H1 (cell line): ENCODE measurements around the gene VPS13D. TPM values are rescaled to one million over a fixed set of nuclear protein-coding genes. Genes with fewer than 3 reads are reported as not detected.

ENCODE experiments used
- CTCF ChIA-PET: fragments of 300-600 bp; sonication (Branson Sonifier 250); formaldehyde crosslinking; loops from one replicate; lab custom pipeline; 2021; ENCODE audit not compliant: partially characterized antibody; lab: Charles Lee
- POLR2A ChIA-PET: fragments of 300-600 bp; sonication (Branson Sonifier 250); formaldehyde crosslinking; loops from one replicate; lab custom pipeline; 2021; ENCODE audit warnings: inconsistent platforms; ENCODE audit not compliant: partially characterized antibody; lab: Charles Lee
- DNase-seq, 2 experiments: peaks; one replicate each; pipeline versions ENCODE4 v3.0.0 to v3.0.0-alpha.2; 2010 to 2022; ENCODE audit warnings: low spot score in 2 of 2, low read depth in 1 of 2, mixed read lengths in 1 of 2
- FAIRE-seq: peaks from 2 replicates; lab custom pipeline; 2011; peaks lifted over from hg19 to GRCh38; lab: Jason Lieb, UNC
- H2AFZ ChIP-seq: 2 replicates; pipeline ENCODE4 v1.8.1; 2012; ENCODE audit warnings: low read length, inconsistent platforms
- H2AK5ac ChIP-seq: 2 replicates; pipeline ENCODE4 v1.6.1; 2013; ENCODE audit warnings: low read depth, low read length
- H2BK120ac ChIP-seq: replicated peaks from 2 replicates; pipeline ENCODE3; 2013; ENCODE audit warnings: low read depth, low read length, inconsistent platforms
- H2BK12ac ChIP-seq: 2 replicates; pipeline ENCODE4 v1.6.1; 2013; ENCODE audit warnings: low read depth, low read length
- H2BK15ac ChIP-seq: 2 replicates; pipeline ENCODE4 v1.6.1; 2013; ENCODE audit warnings: low read length
- H2BK20ac ChIP-seq: 2 replicates; pipeline ENCODE4 v1.6.1; 2013; ENCODE audit warnings: low read length
- H2BK5ac ChIP-seq: 2 replicates; pipeline ENCODE4 v1.6.1; 2013; ENCODE audit warnings: low read depth, low read length
- H3K14ac ChIP-seq: 2 replicates; pipeline ENCODE4 v1.6.1; 2013; ENCODE audit warnings: inconsistent platforms; ENCODE audit not compliant: insufficient read length
- H3K18ac ChIP-seq: 2 replicates; pipeline ENCODE4 v1.6.1; 2013; ENCODE audit warnings: low read length; ENCODE audit errors: extremely low read depth
- H3K23ac ChIP-seq: 2 replicates; pipeline ENCODE4 v1.6.1; 2013; ENCODE audit warnings: inconsistent platforms; ENCODE audit not compliant: insufficient read length
- H3K23me2 ChIP-seq: 2 replicates; pipeline ENCODE4 v1.6.1; 2013; ENCODE audit warnings: low read depth, low read length
- H3K27ac ChIP-seq: 2 replicates; pipeline ENCODE4 v1.6.1; 2011; ENCODE audit warnings: low read depth, low read length, inconsistent platforms
- H3K27me3 ChIP-seq, 4 experiments: replicated peaks in 1 of 4; 1 replicate in 1 of 4; 2 replicates in 3 of 4; pipeline versions ENCODE4 v1.6.1 to v1.8.1; 2011 to 2013; ENCODE audit warnings: low read length in 3 of 4, mild to moderate bottlenecking in 3 of 4, inconsistent platforms in 2 of 4, mixed read lengths in 2 of 4, moderate library complexity in 1 of 4; ENCODE audit not compliant: control insufficient read depth in 3 of 4, insufficient read depth in 3 of 4; ENCODE audit errors: extremely low read depth in 1 of 4
- H3K36me3 ChIP-seq, 4 experiments: 2 replicates each; pipeline versions ENCODE4 v1.6.1 to v1.8.1; 2011 to 2013; ENCODE audit warnings: mild to moderate bottlenecking in 4 of 4, low read length in 3 of 4, moderate library complexity in 2 of 4, control low read depth in 1 of 4, inconsistent platforms in 1 of 4; ENCODE audit not compliant: insufficient read depth in 4 of 4, control insufficient read depth in 2 of 4
- H3K4ac ChIP-seq: replicated peaks from 2 replicates; pipeline ENCODE3; 2013; ENCODE audit warnings: low read length, low read depth, mixed read lengths, inconsistent platforms; ENCODE audit not compliant: insufficient read length
- H3K4me1 ChIP-seq, 4 experiments: replicated peaks in 1 of 4; 1 replicate in 1 of 4; 2 replicates in 3 of 4; pipeline versions ENCODE4 v1.6.1 to v1.8.1; 2011 to 2013; ENCODE audit warnings: low read length in 3 of 4, inconsistent platforms in 2 of 4, mixed read lengths in 1 of 4; ENCODE audit not compliant: insufficient read depth in 4 of 4, control insufficient read depth in 3 of 4
- H3K4me2 ChIP-seq, 2 experiments: 2 replicates each; pipeline versions ENCODE4 v1.6.1 to v1.8.1; 2011 to 2013; ENCODE audit warnings: low read depth in 2 of 2, low read length in 2 of 2, control low read depth in 1 of 2, inconsistent platforms in 1 of 2, mild to moderate bottlenecking in 1 of 2; ENCODE audit not compliant: insufficient read depth in 1 of 2
- H3K4me3 ChIP-seq, 4 experiments: fragments of 200-600, 300-600 bp in 1 of 4; sonication (generic), shearing (Covaris generic), sonication (Bioruptor Twin) in 1 of 4; 2 replicates each; pipeline versions ENCODE4 v1.5.1 to v1.8.1; 2011 to 2016; ENCODE audit warnings: low read length in 4 of 4, low read depth in 3 of 4, control low read depth in 2 of 4, inconsistent platforms in 2 of 4, mild to moderate bottlenecking in 2 of 4, mixed read lengths in 1 of 4, moderate library complexity in 1 of 4; ENCODE audit not compliant: insufficient read depth in 2 of 4; ENCODE audit errors: extremely low read depth in 1 of 4
- H3K56ac ChIP-seq: replicated peaks from 2 replicates; pipeline ENCODE3; 2013; ENCODE audit warnings: low read depth, mild to moderate bottlenecking, mixed read lengths, low read length, inconsistent platforms; ENCODE audit not compliant: insufficient read length
- H3K79me1 ChIP-seq: 2 replicates; pipeline ENCODE4 v1.6.1; 2013; ENCODE audit warnings: low read depth, low read length, control low read depth
- H3K79me2 ChIP-seq, 2 experiments: 2 replicates each; pipeline versions ENCODE4 v1.6.1 to v1.8.1; 2012 to 2013; ENCODE audit warnings: low read length in 2 of 2, mild to moderate bottlenecking in 2 of 2, inconsistent platforms in 1 of 2; ENCODE audit not compliant: insufficient read depth in 2 of 2, control insufficient read depth in 1 of 2
- H3K9ac ChIP-seq, 4 experiments: replicated peaks in 1 of 4; 1 replicate in 1 of 4; 2 replicates in 3 of 4; pipeline versions ENCODE4 v1.6.1 to v1.8.1; 2011 to 2013; ENCODE audit warnings: low read depth in 3 of 4, low read length in 3 of 4, control low read depth in 2 of 4, mild to moderate bottlenecking in 2 of 4, moderate library complexity in 2 of 4, inconsistent platforms in 1 of 4; ENCODE audit errors: extremely low read depth in 1 of 4
- H3K9me3 ChIP-seq, 2 experiments: 2 replicates each; pipeline versions ENCODE4 v1.6.1 to v1.8.1; 2012 to 2013; ENCODE audit warnings: mild to moderate bottlenecking in 2 of 2, moderate library complexity in 2 of 2, control low read depth in 1 of 2, inconsistent platforms in 1 of 2, low read depth in 1 of 2, low read length in 1 of 2, mixed read lengths in 1 of 2; ENCODE audit not compliant: insufficient read depth in 2 of 2
- H4K20me1 ChIP-seq, 2 experiments: replicated peaks in 1 of 2; 2 replicates each; pipeline versions ENCODE3 to v1.8.1; 2011 to 2013; ENCODE audit warnings: inconsistent platforms in 2 of 2, low read length in 2 of 2, mild to moderate bottlenecking in 1 of 2; ENCODE audit not compliant: insufficient read depth in 2 of 2, control insufficient read depth in 1 of 2
- H4K5ac ChIP-seq: 2 replicates; pipeline ENCODE4 v1.6.1; 2013; ENCODE audit warnings: low read length, low read depth, mixed read lengths, inconsistent platforms; ENCODE audit not compliant: insufficient read length
- H4K8ac ChIP-seq: 2 replicates; pipeline ENCODE4 v1.8.0; 2013; ENCODE audit warnings: mild to moderate bottlenecking, moderate library complexity, low read length, inconsistent platforms; ENCODE audit not compliant: insufficient read depth; ENCODE audit errors: extremely low read depth
- H4K91ac ChIP-seq: replicated peaks from 2 replicates; pipeline ENCODE3; 2013; ENCODE audit warnings: low read length, mixed read lengths, inconsistent platforms; ENCODE audit not compliant: insufficient read length
- CHD2 ChIP-seq: IDR thresholded peaks from 2 replicates; pipeline ENCODE4 v1.6.1; 2012; ENCODE audit warnings: low read length, improper control_type of control experiment
- GABPA ChIP-seq: IDR thresholded peaks from 2 replicates; pipeline ENCODE4 v1.6.1; 2011; ENCODE audit warnings: mild to moderate bottlenecking, low read length, moderate library complexity, borderline replicate concordance; ENCODE audit not compliant: insufficient read depth
- KDM1A ChIP-seq: fragments of 200-600, 300-600 bp; sonication (generic); IDR thresholded peaks from 2 replicates; pipeline ENCODE4 v1.7.1; 2016; ENCODE audit warnings: mild to moderate bottlenecking, low read length, borderline replicate concordance
- KDM5A ChIP-seq: fragments of 200-600 bp; IDR thresholded peaks from 2 replicates; pipeline ENCODE4 v1.7.1; 2012; ENCODE audit warnings: mild to moderate bottlenecking, low read length, inconsistent platforms, mixed read lengths
- PHF8 ChIP-seq: fragments of 200-600 bp; sonication (generic); conservative IDR thresholded peaks from 2 replicates; pipeline ENCODE4 v1.7.1; 2012; ENCODE audit warnings: low read depth, mild to moderate bottlenecking, inconsistent platforms, low read length, moderate library complexity
- YY1 ChIP-seq: IDR thresholded peaks from 2 replicates; pipeline ENCODE4 v1.6.1; 2011; ENCODE audit warnings: low read depth, mild to moderate bottlenecking, low read length
- WGBS, 2 experiments: shearing (Covaris generic) in 1 of 2; methylation state at CpG; one replicate each; pipeline versions ENCODE4 v1.1.6 to v1.1.7; 2013 to 2015; ENCODE audit warnings: low lambda C conversion rate in 2 of 2, mixed read lengths in 2 of 2, inconsistent platforms in 1 of 2, low coverage in 1 of 2, missing lambda C conversion rate in 1 of 2; ENCODE audit not compliant: insufficient replicate concordance in 2 of 2, insufficient coverage in 1 of 2, insufficient read length in 1 of 2; ENCODE audit errors: extremely low coverage in 1 of 2, missing lambda C conversion rate in 1 of 2; 5-methylcytosine and 5-hydroxymethylcytosine counted together
- polyA plus RNA-seq, 7 experiments: library from polyadenylated mRNA; depleted of rRNA in 3 of 7; stranded (reverse) in 5 of 7; unstranded in 2 of 7; fragments of >200 nt in 5 of 7; fragments of 200-250 nt in 2 of 7; gene quantifications; 1 replicate in 5 of 7; 2 replicates in 1 of 7; 4 replicates in 1 of 7; pipeline versions ENCODE4 v1.2.1 to v1.2.3, GENCODE V29; 2011 to 2013; ENCODE audit warnings: missing spikeins in 2 of 7, mixed read lengths in 2 of 7
- total RNA-seq: library from RNA; stranded (reverse); fragmentation: NEBNext Ultra II Directional; extraction: Animal tissue kit (Norgen Biotek cat#: 25700); gene quantifications from 2 replicates; pipeline ENCODE4 v1.2.1, GENCODE V29; 2021
- TF ChIP-seq, protein P1 (sequence below): IDR thresholded peaks from 2 replicates; pipeline ENCODE4 v1.6.1; 2012; ENCODE audit warnings: low read length, inconsistent platforms

The VPS13D gene
- total and polyA plus RNA-seq, 2 of the 8 experiments (the other 6 are each of a cell fraction or from before 2014, with no cell fraction given) = 10.9 to 31.2 TPM

DNA sequence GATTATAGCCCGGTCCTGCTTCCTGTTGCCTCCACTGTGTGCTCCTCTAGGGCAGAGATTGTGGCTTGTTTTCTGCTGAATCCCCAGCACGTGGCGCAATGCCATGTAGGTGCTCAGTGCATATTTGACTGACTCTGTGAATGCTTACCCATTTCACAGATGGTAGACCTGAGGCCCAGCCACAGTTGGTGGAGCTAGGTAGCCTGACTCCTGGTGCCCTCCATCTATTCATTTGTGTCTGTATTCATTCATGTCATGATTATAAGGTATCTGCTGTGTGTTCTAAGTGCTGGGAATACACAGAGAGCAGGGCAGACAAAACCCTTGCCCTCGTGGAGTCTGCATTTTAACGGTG is 40.5 kb upstream of the VPS13D start:
- no peak overlapping the region for H4K91ac ChIP-seq
- DNase-seq (no peak), FAIRE-seq (no peak)
- H3K18ac ChIP-seq = no peak overlapping the region
- H3K4ac ChIP-seq = no peak overlapping the region
- peaks cover 0 to 13% of the 10 kb centered on the region in 2 experiments; a peak in 1 of 4 replicates for H3K9me3 ChIP-seq
- peak overlapping the region; percentile 65 for H4K8ac ChIP-seq
- H3K36me3 ChIP-seq = no peaks in the 10 kb centered on the region
- 79% methylated on average over 5 of the region's 5 CpGs; no CpG with 5 or more reads in 1 of the 2 experiments for WGBS, 2 experiments
- ChIA-PET CTCF (interaction anchor here (1.0 to 9.7 kb wide), 9 partner anchors 11 to 569 kb away, joined by 3 to 165 read pairs (median 5); partner anchors contain the start of gene TNFRSF1B), POLR2A (no interaction called here)
- H3K27ac ChIP-seq = no peak overlapping the region
- TF ChIP-seq GABPA (no peak), KDM1A (peak; percentile 36; the same call in 1 of the 2 replicates), PHF8 (no peak), YY1 (no peak), KDM5A (no peak), CHD2 (no peak)
- TF ChIP-seq, protein P1, sequence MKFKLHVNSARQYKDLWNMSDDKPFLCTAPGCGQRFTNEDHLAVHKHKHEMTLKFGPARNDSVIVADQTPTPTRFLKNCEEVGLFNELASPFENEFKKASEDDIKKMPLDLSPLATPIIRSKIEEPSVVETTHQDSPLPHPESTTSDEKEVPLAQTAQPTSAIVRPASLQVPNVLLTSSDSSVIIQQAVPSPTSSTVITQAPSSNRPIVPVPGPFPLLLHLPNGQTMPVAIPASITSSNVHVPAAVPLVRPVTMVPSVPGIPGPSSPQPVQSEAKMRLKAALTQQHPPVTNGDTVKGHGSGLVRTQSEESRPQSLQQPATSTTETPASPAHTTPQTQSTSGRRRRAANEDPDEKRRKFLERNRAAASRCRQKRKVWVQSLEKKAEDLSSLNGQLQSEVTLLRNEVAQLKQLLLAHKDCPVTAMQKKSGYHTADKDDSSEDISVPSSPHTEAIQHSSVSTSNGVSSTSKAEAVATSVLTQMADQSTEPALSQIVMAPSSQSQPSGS = no peak
- H3K56ac ChIP-seq = no peak overlapping the region
- no peak overlapping the region for H4K5ac ChIP-seq
- H2BK12ac ChIP-seq = no peak overlapping the region
- H3K4me1 ChIP-seq = peaks cover 0 to 9% (median 3%) of the 10 kb centered on the region in 4 experiments; a peak in 6 of 7 replicates
- no peak overlapping the region for H3K4me3 ChIP-seq
- H3K4me2 ChIP-seq = no peak overlapping the region
- H3K79me1 ChIP-seq = no peaks in the 10 kb centered on the region
- H4K20me1 ChIP-seq = no peaks in the 10 kb centered on the region
- H2AFZ ChIP-seq = no peak overlapping the region
- H3K23me2 ChIP-seq = no peaks in the 10 kb centered on the region
- no peak overlapping the region for H3K9ac ChIP-seq
- no peak overlapping the region for H2BK20ac ChIP-seq
- no peak overlapping the region for H3K14ac ChIP-seq
- H3K79me2 ChIP-seq = no peaks in the 10 kb centered on the region
- no peak overlapping the region for H2BK15ac ChIP-seq
- no peak overlapping the region for H2BK120ac ChIP-seq
- no peak overlapping the region for H2BK5ac ChIP-seq
- no peak overlapping the region for H2AK5ac ChIP-seq
- no peaks in the 10 kb centered on the region; a peak in 1 of 7 replicates for H3K27me3 ChIP-seq
- H3K23ac ChIP-seq = no peak overlapping the region
